Activated naive CD8-positive, alpha-beta T cell treated with anti-CD3 and anti-CD28 coated beads for 36 hours (primary cell): Measurements from ENCODE around the gene AGBL4. TPM values are rescaled to one million over a fixed set of nuclear protein-coding genes. Genes with fewer than 3 reads are reported as not detected.

Experiments used
- DNase-seq: peaks from one replicate; pipeline ENCODE4 v3.0.0; 2021
- H3K27ac Mint-ChIP-seq: one replicate; pipeline ENCODE4 v1.8.0; 2022; ENCODE audit warnings: mild to moderate bottlenecking, moderate library complexity, mixed read lengths
- H3K27me3 Mint-ChIP-seq: one replicate; pipeline ENCODE4 v1.8.0; 2022; ENCODE audit warnings: mild to moderate bottlenecking, mixed read lengths
- H3K36me3 Mint-ChIP-seq: one replicate; pipeline ENCODE4 v1.8.0; 2021; ENCODE audit warnings: mild to moderate bottlenecking, mixed read lengths
- H3K4me1 Mint-ChIP-seq: one replicate; pipeline ENCODE4 v1.8.0; 2021; ENCODE audit warnings: mixed read lengths
- H3K4me3 Mint-ChIP-seq: one replicate; pipeline ENCODE4 v1.8.0; 2022; ENCODE audit warnings: mild to moderate bottlenecking, moderate library complexity, mixed read lengths
- H3K9me3 Mint-ChIP-seq: one replicate; pipeline ENCODE4 v1.8.0; 2022; ENCODE audit warnings: mixed read lengths
- total RNA-seq, 2 experiments: library from RNA; stranded (reverse); gene quantifications; one replicate each; pipeline ENCODE4 v1.2.3, GENCODE V29; 2021

The AGBL4 gene
- total RNA-seq, 2 experiments from 2014 or later = 0.14 TPM; not detected in 1

DNA sequence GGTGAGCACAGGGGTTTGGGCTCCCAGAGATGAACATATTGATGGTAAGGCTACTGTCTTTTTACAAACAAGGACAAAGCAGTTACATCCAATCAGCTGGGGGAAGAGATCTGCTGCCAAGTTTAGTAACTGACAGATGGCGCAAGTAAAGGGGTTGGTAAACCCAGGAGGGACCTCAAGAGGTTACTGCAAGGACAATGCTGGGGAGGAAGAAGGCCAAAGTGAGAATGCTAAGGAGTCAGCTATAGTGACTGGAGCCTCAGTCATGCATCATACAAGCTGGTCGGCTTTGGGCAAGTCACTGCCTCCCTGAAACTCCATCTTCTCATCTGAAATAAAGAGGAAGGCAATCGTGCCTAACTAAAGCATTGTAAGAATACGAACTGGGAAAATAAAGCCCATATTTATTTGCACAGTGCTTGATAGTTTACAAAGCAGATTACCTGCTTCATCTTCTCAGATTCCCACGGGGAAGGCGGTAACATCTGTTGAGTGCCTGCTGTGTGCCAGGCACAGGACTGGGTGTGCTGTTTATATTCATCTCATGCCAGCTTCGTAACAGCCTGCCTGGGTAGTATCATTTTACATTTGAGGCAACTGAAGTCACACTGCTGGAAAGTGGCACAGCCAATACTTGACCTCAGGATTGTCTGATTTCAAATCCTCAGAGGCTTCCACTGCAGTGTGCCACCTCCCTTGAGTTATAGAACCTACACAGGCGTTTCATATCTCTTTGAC is 1361.9 kb downstream of the AGBL4 start:
- no peak overlapping the region for H3K27ac Mint-ChIP-seq

DNA sequence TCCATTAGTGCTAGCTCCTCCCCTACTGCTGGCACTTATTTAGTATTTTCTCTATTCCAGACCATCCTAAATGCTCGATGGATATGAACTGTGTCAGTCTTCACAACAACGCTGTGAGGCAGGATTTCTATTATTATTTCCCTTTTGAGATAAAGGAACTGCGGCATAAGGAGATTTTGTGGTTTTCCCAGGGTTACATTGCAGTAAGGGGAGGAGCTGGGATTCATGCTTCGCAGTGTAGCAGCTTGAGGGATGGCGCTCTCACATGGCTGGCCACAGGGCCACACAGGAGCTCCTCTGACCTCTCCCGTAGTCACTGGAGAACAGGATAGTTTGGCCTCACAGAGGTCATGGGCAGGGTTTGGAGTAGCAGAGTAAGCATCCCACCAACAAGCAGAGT is 1364.0 kb downstream of the AGBL4 start:
- no peak for DNase-seq
- H3K27ac Mint-ChIP-seq = no peak overlapping the region
- peaks cover 4% of the 10 kb centered on the region for H3K27me3 Mint-ChIP-seq
- H3K4me3 Mint-ChIP-seq = no peak overlapping the region
- H3K9me3 Mint-ChIP-seq = no peaks in the 10 kb centered on the region
- H3K4me1 Mint-ChIP-seq = no peaks in the 10 kb centered on the region
- no peaks in the 10 kb centered on the region for H3K36me3 Mint-ChIP-seq

More for the DNA sequence above, 1361.9 kb downstream of the AGBL4 start:
- no peak for DNase-seq
- Mint-ChIP-seq H3K9me3 (no peaks in the 10 kb centered on the region), H3K27me3 (peaks cover 10% of the 10 kb centered on the region), H3K4me1 (no peaks in the 10 kb centered on the region), H3K36me3 (no peaks in the 10 kb centered on the region), H3K4me3 (no peak overlapping the region)

DNA sequence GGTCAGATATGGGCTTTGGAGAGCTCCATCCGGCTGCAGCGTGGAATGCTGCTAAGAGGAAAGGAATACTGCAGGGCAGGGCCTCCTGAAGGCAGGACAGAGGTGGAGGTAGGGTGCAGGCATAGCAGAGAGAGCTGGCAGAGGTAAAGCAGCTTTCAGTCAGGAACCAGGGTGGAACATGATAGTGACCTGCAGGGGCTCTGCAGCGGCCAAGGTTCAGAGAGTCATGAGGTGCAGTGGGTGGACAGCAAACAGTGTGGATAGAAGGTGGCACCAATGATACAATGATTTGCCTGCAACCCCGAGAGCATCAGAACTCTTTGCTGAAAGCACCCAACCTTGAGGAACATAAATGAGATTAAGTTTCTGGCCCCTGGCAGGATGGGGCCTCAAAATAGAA is 1366.3 kb downstream of the AGBL4 start:
- DNase-seq = no peak
- H3K4me3 Mint-ChIP-seq = no peak overlapping the region
- no peaks in the 10 kb centered on the region for H3K9me3 Mint-ChIP-seq
- H3K36me3 Mint-ChIP-seq = no peaks in the 10 kb centered on the region
- H3K27ac Mint-ChIP-seq = no peak overlapping the region
- H3K4me1 Mint-ChIP-seq = no peaks in the 10 kb centered on the region
- H3K27me3 Mint-ChIP-seq = peaks cover 4% of the 10 kb centered on the region

DNA sequence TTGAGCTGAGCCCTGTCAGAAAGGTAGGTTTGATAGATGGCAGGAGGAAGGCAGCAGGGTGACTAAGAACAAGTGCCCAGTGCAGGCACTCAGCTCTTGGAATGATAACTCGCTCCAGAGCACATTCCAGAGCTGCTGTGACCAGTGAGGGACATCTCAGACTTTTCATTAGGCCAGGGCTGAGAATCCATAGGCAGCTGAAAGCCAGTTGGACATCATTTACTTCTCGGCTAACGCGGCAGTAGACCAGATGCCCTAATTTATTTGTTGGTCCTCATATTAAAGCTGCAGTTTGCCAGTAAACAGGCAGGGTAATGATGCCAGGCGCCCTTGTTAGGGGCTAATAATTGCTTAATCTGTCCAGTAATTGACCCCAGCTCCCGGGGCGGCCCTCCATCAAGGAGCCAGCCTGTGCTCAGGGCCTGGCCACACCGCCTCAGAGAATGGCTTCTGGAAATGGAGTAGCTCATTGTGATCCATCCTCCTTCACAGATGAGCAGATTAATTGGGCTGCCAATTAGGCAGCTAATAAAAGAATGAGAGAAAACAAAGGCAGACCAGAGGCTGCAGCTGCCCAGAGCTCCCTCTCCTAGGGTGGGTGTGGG is 1369.0 kb downstream of the AGBL4 start:
- no peaks in the 10 kb centered on the region for H3K36me3 Mint-ChIP-seq
- no peaks in the 10 kb centered on the region for H3K4me1 Mint-ChIP-seq
- H3K4me3 Mint-ChIP-seq = no peak overlapping the region

DNA sequence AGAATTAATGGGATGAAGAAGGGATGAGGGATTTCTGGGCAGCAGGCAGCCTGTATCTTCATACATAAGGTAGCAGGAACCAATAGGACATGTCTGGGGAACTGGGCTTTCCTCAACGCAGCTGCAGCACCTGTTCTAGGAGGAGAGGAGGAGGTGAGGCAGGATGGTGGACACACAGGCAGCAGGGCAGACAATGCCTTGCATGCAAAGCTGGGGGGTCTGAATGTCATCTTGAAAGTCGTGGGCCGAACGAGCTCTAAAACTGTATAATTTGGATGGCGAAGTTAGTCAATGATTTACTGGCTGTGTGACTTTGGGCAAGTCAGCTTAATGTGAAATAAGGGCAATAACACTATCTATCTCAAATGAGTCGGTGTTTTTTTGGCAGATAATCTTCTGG is 1371.4 kb downstream of the AGBL4 start:
- Mint-ChIP-seq H3K27ac (no peak overlapping the region), H3K27me3 (no peaks in the 10 kb centered on the region), H3K36me3 (no peaks in the 10 kb centered on the region), H3K9me3 (no peaks in the 10 kb centered on the region), H3K4me3 (no peak overlapping the region), H3K4me1 (no peaks in the 10 kb centered on the region)
- no peak for DNase-seq

More for the DNA sequence above, 1369.0 kb downstream of the AGBL4 start:
- no peak for DNase-seq
- Mint-ChIP-seq H3K9me3 (no peaks in the 10 kb centered on the region), H3K27ac (no peak overlapping the region), H3K27me3 (no peaks in the 10 kb centered on the region)

DNA sequence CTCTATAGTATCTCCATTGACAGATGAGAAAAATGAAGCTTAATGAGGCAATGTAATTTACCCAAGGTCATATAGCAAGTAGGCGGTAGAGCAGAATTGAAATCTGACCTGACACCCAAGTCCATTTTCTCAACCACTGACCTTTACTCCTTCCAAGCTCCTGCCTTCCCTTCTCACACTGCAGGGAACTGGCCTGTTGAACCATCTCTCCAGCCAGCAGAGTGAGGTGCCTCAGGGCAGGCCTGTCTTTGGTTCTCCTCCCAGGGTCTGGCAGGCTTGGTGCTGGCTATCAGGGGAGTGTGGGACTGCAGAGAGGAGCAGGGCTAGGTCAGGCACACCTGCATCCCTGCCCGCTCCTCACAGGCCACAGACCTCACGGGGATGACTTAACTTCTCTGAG is 1373.9 kb downstream of the AGBL4 start:
- Mint-ChIP-seq H3K9me3 (no peaks in the 10 kb centered on the region), H3K4me3 (no peak overlapping the region), H3K27me3 (no peaks in the 10 kb centered on the region), H3K27ac (no peak overlapping the region), H3K4me1 (no peaks in the 10 kb centered on the region), H3K36me3 (no peaks in the 10 kb centered on the region)
- no peak for DNase-seq

DNA sequence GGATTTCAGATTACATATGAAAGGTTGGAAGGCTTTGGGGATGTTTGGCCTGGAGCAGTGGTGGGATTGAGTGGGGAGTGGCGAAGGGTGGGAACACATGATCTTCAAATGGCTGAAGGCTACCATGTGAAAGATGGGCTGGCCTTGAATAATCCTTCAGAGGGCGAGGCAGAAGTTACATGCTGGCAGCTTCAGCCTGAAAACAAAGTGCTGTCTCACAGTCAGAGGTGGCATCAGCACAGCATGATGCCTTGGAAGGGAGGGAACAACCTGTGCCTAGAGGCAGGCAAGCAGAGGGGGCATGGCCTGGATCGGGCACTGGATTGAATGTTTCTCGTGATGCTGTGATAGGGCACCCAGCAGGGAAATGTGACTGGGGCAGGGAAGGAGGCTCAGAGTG is 1377.9 kb downstream of the AGBL4 start:
- DNase-seq = no peak
- no peak overlapping the region for H3K4me3 Mint-ChIP-seq
- H3K27ac Mint-ChIP-seq = no peak overlapping the region
- no peaks in the 10 kb centered on the region for H3K36me3 Mint-ChIP-seq
- no peaks in the 10 kb centered on the region for H3K9me3 Mint-ChIP-seq
- H3K27me3 Mint-ChIP-seq = no peaks in the 10 kb centered on the region
- no peaks in the 10 kb centered on the region for H3K4me1 Mint-ChIP-seq

DNA sequence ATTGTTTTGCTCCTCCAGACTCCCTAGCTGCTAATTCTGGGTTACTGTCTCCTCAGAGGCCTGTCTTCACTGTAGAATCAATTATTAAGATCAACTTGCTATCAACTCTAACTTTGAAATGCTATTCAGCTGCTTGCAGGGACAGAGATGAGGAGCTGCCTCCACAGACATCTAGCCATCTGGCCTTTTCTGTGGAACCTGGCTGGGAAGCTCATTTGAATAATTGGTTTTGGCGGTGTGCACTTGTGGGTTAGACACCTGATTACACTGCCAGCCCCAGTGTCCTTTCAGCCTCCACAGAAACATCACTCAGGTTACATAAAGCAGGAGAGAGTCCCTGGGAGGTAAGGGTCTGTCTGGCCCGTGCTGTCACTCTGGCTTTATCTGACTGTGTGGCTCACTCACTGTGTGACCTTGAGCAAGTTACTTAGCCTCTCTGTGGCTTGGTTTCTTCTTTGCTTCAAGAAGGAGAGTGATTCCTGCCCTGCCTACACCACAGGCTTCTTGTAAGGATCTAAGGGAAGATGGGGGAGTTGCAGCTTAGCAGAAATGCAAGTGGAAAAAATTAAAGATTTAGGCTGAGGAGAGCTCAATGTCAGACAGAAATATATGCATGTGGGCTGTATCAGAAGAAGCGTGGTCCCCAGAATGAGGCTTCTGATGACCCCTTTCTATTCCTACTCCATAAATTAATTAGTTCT is 1378.7 kb downstream of the AGBL4 start:
- Mint-ChIP-seq H3K4me1 (no peaks in the 10 kb centered on the region), H3K9me3 (no peaks in the 10 kb centered on the region), H3K4me3 (no peak overlapping the region), H3K27me3 (no peaks in the 10 kb centered on the region), H3K36me3 (no peaks in the 10 kb centered on the region), H3K27ac (no peak overlapping the region)
- no peak for DNase-seq

DNA sequence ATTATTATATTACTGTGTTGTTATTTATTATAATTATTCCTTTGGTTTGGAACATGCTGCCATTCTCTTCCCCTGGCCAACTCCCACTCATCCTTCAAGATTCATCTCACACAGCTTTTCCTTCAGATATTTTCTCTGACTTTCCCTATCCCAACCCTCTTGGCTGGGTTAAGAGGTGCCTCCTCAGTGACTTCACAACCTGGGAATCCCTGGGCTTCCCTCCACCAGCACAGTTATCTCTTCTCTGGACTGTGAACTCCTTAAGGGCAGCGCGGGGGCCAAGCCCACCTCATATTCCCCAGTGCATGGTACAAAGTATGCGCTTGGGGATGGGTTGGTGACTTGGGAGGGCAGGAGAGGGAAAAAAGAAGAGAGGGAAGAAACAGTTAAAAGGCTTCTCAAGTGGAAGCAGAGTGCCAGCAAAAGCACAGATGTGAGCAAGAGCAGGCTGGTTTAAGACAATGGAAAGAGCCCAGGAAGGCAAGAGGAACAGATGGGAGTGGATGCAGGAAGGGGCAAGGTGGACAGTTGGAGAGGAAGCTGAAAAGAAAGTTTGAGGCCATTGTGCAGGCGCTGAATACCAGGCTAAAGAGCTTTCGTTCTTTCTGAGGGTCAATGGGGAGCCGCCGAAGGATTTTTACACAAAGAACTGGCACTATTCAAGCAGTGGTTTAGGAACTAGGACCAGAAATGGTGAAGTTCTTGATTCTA is 1379.4 kb downstream of the AGBL4 start:
- Mint-ChIP-seq H3K4me1 (no peaks in the 10 kb centered on the region), H3K9me3 (no peaks in the 10 kb centered on the region), H3K36me3 (no peaks in the 10 kb centered on the region), H3K27me3 (no peaks in the 10 kb centered on the region), H3K27ac (no peak overlapping the region), H3K4me3 (no peak overlapping the region)
- DNase-seq = no peak

DNA sequence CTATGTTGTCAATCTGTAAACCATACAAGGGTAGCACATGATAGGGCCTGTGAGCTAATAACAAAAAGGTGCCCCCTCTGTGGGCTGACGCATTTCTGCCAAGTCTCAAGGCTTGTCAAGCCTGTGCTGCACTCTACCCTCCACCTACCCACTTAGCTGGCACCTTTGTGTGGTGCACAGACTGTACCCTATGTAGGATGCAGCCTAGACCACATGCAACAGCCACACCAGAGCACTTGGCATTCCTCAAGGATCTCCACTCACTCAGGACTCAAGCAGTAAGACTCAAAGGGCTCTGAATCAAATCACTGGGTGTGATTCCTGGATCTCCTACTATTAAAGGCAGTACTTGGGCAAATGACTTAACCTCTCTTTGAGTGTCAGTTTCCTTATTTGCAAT is 1380.6 kb downstream of the AGBL4 start:
- Mint-ChIP-seq H3K4me1 (no peaks in the 10 kb centered on the region), H3K9me3 (no peaks in the 10 kb centered on the region), H3K27ac (no peak overlapping the region), H3K4me3 (no peak overlapping the region), H3K36me3 (no peaks in the 10 kb centered on the region), H3K27me3 (no peaks in the 10 kb centered on the region)
- DNase-seq = no peak

DNA sequence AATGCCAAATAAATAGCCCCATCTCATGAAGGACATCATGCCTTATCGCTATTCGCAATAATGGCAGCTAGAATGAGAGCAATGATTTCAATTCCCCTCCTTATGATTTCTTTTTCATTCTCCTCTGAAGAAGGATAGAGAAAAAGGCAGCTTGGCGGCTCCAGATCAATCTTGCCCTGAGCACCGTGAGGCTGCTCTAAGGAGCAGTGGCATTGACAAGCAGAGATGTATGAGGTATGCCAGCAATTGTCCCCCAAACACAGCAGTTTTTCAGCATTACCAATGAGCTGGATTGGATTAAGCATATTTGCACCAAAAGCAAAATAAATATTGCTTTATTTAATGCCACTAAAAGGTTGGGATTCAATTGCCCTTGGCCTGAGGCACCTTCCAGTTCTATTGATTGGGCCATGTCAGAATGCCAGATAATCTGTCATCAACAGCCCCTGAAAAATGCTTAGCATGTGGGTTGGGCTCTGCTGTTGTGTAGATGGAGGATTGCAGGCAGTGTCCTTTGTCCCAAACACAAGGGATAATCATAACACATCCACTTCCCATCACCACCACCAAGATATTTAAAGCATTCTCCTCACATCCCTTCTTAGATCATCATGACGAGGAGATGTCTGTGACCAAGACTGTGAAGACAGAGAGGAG is 1382.8 kb downstream of the AGBL4 start:
- Mint-ChIP-seq H3K9me3 (no peaks in the 10 kb centered on the region), H3K4me3 (no peak overlapping the region), H3K4me1 (no peaks in the 10 kb centered on the region), H3K36me3 (no peaks in the 10 kb centered on the region), H3K27me3 (no peaks in the 10 kb centered on the region), H3K27ac (no peak overlapping the region)
- no peak for DNase-seq

DNA sequence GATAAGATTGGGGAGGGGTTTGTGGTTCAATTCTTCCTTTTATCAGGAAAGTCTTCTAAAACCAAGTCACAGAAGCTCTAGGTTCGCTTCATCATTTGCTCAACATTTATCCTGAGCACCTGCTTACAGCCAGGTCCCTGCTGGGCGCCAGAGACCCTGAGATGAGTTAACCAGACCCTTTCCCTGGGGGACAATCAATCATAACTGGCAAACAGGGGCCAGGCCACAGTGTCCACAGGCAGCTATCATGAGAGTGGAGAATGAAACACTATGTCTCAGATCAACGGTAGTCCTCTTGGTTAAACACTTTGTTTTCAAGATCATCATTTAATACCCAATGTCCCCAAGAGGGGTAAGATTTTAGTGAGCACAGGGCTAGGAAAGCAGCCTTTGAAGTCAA is 1393.9 kb downstream of the AGBL4 start:
- Mint-ChIP-seq H3K27me3 (no peaks in the 10 kb centered on the region), H3K9me3 (no peaks in the 10 kb centered on the region), H3K27ac (no peak overlapping the region), H3K4me3 (no peak overlapping the region), H3K4me1 (no peaks in the 10 kb centered on the region), H3K36me3 (no peaks in the 10 kb centered on the region)
- DNase-seq = no peak

DNA sequence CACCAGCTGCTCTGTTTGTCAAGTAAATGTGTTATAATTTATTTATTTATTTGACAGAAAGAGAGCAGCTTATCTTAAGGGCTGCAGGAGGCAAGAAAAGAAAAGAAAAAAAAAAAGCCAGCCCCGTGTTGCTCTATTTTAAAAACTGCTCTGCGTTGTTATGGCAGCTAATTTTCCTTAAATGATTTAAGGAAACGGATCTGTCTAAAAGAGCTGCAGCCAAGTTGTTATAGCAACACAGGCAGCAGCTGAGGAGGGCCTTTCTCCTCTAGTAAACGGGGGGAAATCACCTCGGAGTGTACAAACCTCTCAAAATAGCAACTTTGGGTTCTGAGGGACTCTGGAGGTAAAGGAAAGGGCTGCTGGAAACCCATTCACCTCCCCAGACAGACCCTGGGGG is 1396.3 kb downstream of the AGBL4 start:
- peaks cover 11% of the 10 kb centered on the region for H3K27me3 Mint-ChIP-seq
- no peaks in the 10 kb centered on the region for H3K9me3 Mint-ChIP-seq
- no peak overlapping the region for H3K4me3 Mint-ChIP-seq
- no peak overlapping the region for H3K27ac Mint-ChIP-seq
- no peaks in the 10 kb centered on the region for H3K36me3 Mint-ChIP-seq
- DNase-seq = no peak
- no peaks in the 10 kb centered on the region for H3K4me1 Mint-ChIP-seq

DNA sequence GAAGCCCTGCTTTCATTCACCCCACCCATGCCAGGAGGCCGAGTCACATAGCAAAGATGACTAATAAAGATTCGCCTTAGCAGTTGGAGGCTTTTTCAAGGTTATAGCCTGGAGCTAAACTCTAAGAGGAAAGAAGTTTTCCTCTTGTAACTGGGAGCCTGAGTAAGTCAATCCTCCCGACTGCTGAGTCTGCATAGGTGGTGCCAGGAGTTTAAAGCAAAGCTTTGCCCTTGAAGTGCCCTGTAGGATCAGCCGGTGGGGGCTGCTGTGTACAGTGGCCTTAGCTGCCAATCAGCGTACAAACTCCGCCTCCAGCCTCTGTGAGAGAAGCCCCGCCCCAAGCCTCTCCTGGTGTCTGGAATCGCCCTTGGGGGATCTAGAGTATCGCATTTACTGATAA is 1404.2 kb downstream of the AGBL4 start:
- H3K27me3 Mint-ChIP-seq = peaks cover 40% of the 10 kb centered on the region
- no peaks in the 10 kb centered on the region for H3K9me3 Mint-ChIP-seq
- H3K36me3 Mint-ChIP-seq = no peaks in the 10 kb centered on the region
- DNase-seq = no peak
- H3K4me3 Mint-ChIP-seq = no peak overlapping the region
- H3K4me1 Mint-ChIP-seq = no peaks in the 10 kb centered on the region
- no peak overlapping the region for H3K27ac Mint-ChIP-seq

DNA sequence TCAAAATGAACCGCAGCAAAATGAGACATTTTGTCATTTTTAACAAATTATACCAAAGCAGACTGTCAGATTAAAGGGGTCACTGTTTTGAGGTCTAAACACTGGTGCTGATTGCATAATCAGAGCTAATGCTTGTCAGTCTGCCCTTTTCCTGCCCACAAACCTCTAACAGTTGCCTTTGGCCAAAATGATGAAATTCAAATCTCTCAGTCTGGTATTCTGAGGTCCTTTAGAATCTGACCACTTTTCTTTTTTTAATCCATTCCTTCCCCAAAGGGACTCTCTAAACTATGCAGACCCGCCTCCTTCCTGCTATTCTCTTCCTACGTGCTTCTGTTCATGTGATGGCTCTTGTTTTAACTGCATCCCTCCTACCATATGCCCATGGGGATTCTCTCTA is 1406.5 kb downstream of the AGBL4 start:
- DNase-seq = no peak
- peaks cover 33% of the 10 kb centered on the region for H3K27me3 Mint-ChIP-seq
- H3K4me1 Mint-ChIP-seq = no peaks in the 10 kb centered on the region
- no peaks in the 10 kb centered on the region for H3K36me3 Mint-ChIP-seq
- no peak overlapping the region for H3K4me3 Mint-ChIP-seq
- no peak overlapping the region for H3K27ac Mint-ChIP-seq
- H3K9me3 Mint-ChIP-seq = no peaks in the 10 kb centered on the region
